Upper lobe of left lung (tissue), 6 donors: ENCODE measurements around the gene TRMO. TPM values are rescaled to one million over a fixed set of nuclear protein-coding genes. Genes with fewer than 3 reads are reported as not detected.
"Not testable (repeated sequence)": the region's sequence is repeated elsewhere in the genome, so short reads cannot be mapped to it uniquely, and the experiment has no call there.

Experiments used
- ATAC-seq, 2 donors: fragments of 200-7000 bp; cut with Tn5 transposase; one replicate each; pipeline ENCODE4 v1.9.1; 2022; ENCODE audit warnings: mild to moderate bottlenecking in 2 of 2, moderate library complexity in 2 of 2; ENCODE audit not compliant: low FRiP score in 2 of 2
- DNase-seq, 2 donors: peaks; one replicate each; pipeline ENCODE4 v3.0.0-alpha.2; 2019 to 2020
- H3K27ac ChIP-seq, 4 donors: fragments of 200-600 bp; sonication (generic); one replicate each; pipeline ENCODE4 v1.5.1; 2016 to 2019
- H3K27me3 ChIP-seq, 4 donors: fragments of 200-600 bp; sonication (generic); one replicate each; pipeline ENCODE4 v1.5.1; 2017 to 2019
- H3K36me3 ChIP-seq, 4 donors: fragments of 200-600 bp; sonication (generic); one replicate each; pipeline ENCODE4 v1.5.1; 2016 to 2019
- H3K4me1 ChIP-seq, 4 donors: fragments of 200-600 bp; sonication (generic); one replicate each; pipeline ENCODE4 v1.5.1; 2018 to 2019
- H3K4me3 ChIP-seq, 4 donors: fragments of 200-600 bp; sonication (generic); one replicate each; pipeline ENCODE4 v1.5.1; 2017 to 2019; ENCODE audit warnings: mild to moderate bottlenecking in 2 of 4, moderate library complexity in 1 of 4
- H3K9me3 ChIP-seq, 4 donors: fragments of 200-600 bp; sonication (generic); one replicate each; pipeline ENCODE4 v1.5.1; 2018 to 2019
- CTCF ChIP-seq, 6 experiments: fragments of 450-650 bp in 4 of 6; fragments of 200-600 bp in 2 of 6; sonication (generic) in 2 of 6; IDR thresholded peaks; one replicate each; pipeline ENCODE4 v1.5.1; 2016 to 2019; ENCODE audit warnings: antibody characterized with exemption in 6 of 6
- EP300 ChIP-seq, 4 donors: sonication (generic); formaldehyde crosslinking; IDR thresholded peaks; one replicate each; pipeline ENCODE4 v1.5.1; 2017; ENCODE audit warnings: antibody characterized with exemption in 4 of 4, control low read depth in 2 of 4
- POLR2A ChIP-seq, 4 donors: fragments of 450-650 bp; IDR thresholded peaks; one replicate each; pipeline ENCODE4 v1.5.1; 2016 to 2017; ENCODE audit warnings: antibody characterized with exemption in 4 of 4, mild to moderate bottlenecking in 2 of 4
- POLR2AphosphoS5 ChIP-seq, 2 donors: sonication (generic); formaldehyde crosslinking; IDR thresholded peaks; one replicate each; pipeline ENCODE4 v1.5.1; 2017; ENCODE audit warnings: antibody characterized with exemption in 2 of 2
- WGBS, 2 donors: methylation state at CpG; one replicate each; pipeline ENCODE4 v1.1.5; 2017 to 2018; 5-methylcytosine and 5-hydroxymethylcytosine counted together
- total RNA-seq, 6 donors: library from RNA; depleted of rRNA in 4 of 6; stranded (reverse); fragments of >200 nt in 4 of 6; gene quantifications; one replicate each; pipeline versions ENCODE4 v1.1.0 to v1.2.1, GENCODE V29; 2016 to 2021
- donor health status: DM: no; HTN: no; CAD: no; lungs with moderate emphysema.
- donor health status: DM: no; HTN: yes; CAD: no; lungs with severe emphysema.

The TRMO gene
- total RNA-seq, 6 donors from 2014 or later = 18.1 to 68.1 (median 37.7) TPM

GRCh38 chr9:97959585-97959984 lies 37.3 kb upstream of the TRMO start:
- Histone ChIP-seq H3K9me3 (no peaks in the 10 kb centered on the region), H3K4me3 (no peak overlapping the region), H3K36me3 (no peaks in the 10 kb centered on the region), H3K27me3 (no peaks in the 10 kb centered on the region), H3K4me1 (no peaks in the 10 kb centered on the region), H3K27ac (no peak overlapping the region)
- no peak for ATAC-seq
- DNase-seq = no peak
- no peak for TF ChIP-seq POLR2AphosphoS5 (IDR thresholded peaks at IDR 0.05)
- no peak for TF ChIP-seq POLR2A (IDR thresholded peaks at IDR 0.05)
- no peak for TF ChIP-seq EP300 (IDR thresholded peaks at IDR 0.05)
- TF ChIP-seq CTCF (IDR thresholded peaks at IDR 0.05) = no peak

- TF ChIP-seq POLR2A (IDR thresholded peaks at IDR 0.05) (no peak), POLR2AphosphoS5 (IDR thresholded peaks at IDR 0.05) (no peak), EP300 (IDR thresholded peaks at IDR 0.05) (no peak), CTCF (IDR thresholded peaks at IDR 0.05) (no peak)
- ATAC-seq (no peak), DNase-seq (no peak)
- Histone ChIP-seq H3K27me3 (no peaks in the 10 kb centered on the region), H3K9me3 (no peaks in the 10 kb centered on the region), H3K36me3 (no peaks in the 10 kb centered on the region), H3K4me3 (no peak overlapping the region), H3K27ac (no peak overlapping the region), H3K4me1 (no peaks in the 10 kb centered on the region)
- WGBS, 2 donors = 69 to 80% methylated on average over 5 of the region's 5 CpGs
These were observed 36.7 kb upstream of the TRMO start for GRCh38 chr9:97958812-97959511.

GRCh38 chr9:97956331-97956730 lies 34.0 kb upstream of the TRMO start:
- TF ChIP-seq EP300 (IDR thresholded peaks at IDR 0.05) = no peak
- no peak for TF ChIP-seq CTCF (IDR thresholded peaks at IDR 0.05)
- no peak for TF ChIP-seq POLR2A (IDR thresholded peaks at IDR 0.05)
- TF ChIP-seq POLR2AphosphoS5 (IDR thresholded peaks at IDR 0.05) = no peak

GRCh38 chr9:97954550-97954989 lies 32.3 kb upstream of the TRMO start:
- ATAC-seq = peak in 1 of 2 donors; percentile 36
- Histone ChIP-seq H3K36me3 (no peaks in the 10 kb centered on the region), H3K27ac (no peak overlapping the region), H3K9me3 (no peaks in the 10 kb centered on the region), H3K4me1 (no peaks in the 10 kb centered on the region), H3K4me3 (no peak overlapping the region), H3K27me3 (no peaks in the 10 kb centered on the region)
- TF ChIP-seq CTCF (IDR thresholded peaks at IDR 0.05) (peak in 5 of 6 experiments; percentile 39 to 63 (median 44)), EP300 (IDR thresholded peaks at IDR 0.05) (no peak)
- peak in 1 of 2 donors; percentile 50 for DNase-seq

More at GRCh38 chr9:97956331-97956730, 34.0 kb upstream of the TRMO start:
- no peaks in the 10 kb centered on the region for H3K36me3 ChIP-seq
- no peak overlapping the region for H3K27ac ChIP-seq
- H3K27me3 ChIP-seq = no peaks in the 10 kb centered on the region
- ATAC-seq = no peak
- H3K9me3 ChIP-seq = no peaks in the 10 kb centered on the region
- H3K4me1 ChIP-seq = no peaks in the 10 kb centered on the region
- no peak overlapping the region for H3K4me3 ChIP-seq
- DNase-seq = no peak

GRCh38 chr9:97950873-97951272 lies 28.6 kb upstream of the TRMO start:
- H3K4me1 ChIP-seq, H3K9me3 ChIP-seq, H3K4me3 ChIP-seq, ATAC-seq, H3K36me3 ChIP-seq, H3K27me3 ChIP-seq, H3K27ac ChIP-seq: not testable (repeated sequence)
- peak in 1 of 2 donors; percentile 27 for DNase-seq
- 90 to 92% methylated on average over 4 to 5 of the region's 5 CpGs for WGBS, 2 donors

GRCh38 chr9:97947094-97947493 lies 24.8 kb upstream of the TRMO start:
- not testable (repeated sequence) for H3K27me3 ChIP-seq, H3K27ac ChIP-seq, DNase-seq, H3K4me3 ChIP-seq, H3K36me3 ChIP-seq, ATAC-seq, H3K9me3 ChIP-seq, H3K4me1 ChIP-seq
- 20 to 46% methylated on average over 2 of the region's 2 CpGs for WGBS, 2 donors

- not testable (repeated sequence) for ATAC-seq, H3K9me3 ChIP-seq, H3K27ac ChIP-seq, H3K36me3 ChIP-seq, H3K4me3 ChIP-seq, H3K27me3 ChIP-seq, H3K4me1 ChIP-seq, DNase-seq
- WGBS, 2 donors = 88 to 94% methylated on average over 2 of the region's 2 CpGs
These were observed 23.2 kb upstream of the TRMO start for GRCh38 chr9:97945470-97945869.
